Neural progenitor cell (in vitro differentiated cells): Measurements from ENCODE around the gene C2orf76. TPM values are rescaled to one million over a fixed set of nuclear protein-coding genes. Genes with fewer than 3 reads are reported as not detected.

ENCODE experiments used
- DNase-seq: peaks from one replicate; pipeline ENCODE4 v3.0.0-alpha.2; 2016; ENCODE audit warnings: low spot score
- H2AFZ ChIP-seq: fragments of 200-600 bp; sonication (generic); replicated peaks from 2 replicates; pipeline ENCODE4 v1.6.1; 2016; ENCODE audit warnings: antibody characterized with exemption
- H3F3A ChIP-seq: fragments of 200-600 bp; sonication (generic); 2 replicates; pipeline ENCODE4 v1.6.1; 2016; ENCODE audit warnings: antibody characterized with exemption, low read depth
- H3K27ac ChIP-seq: fragments of 200-600 bp; sonication (generic); 2 replicates; pipeline ENCODE4 v1.5.1; 2016; ENCODE audit warnings: mild to moderate bottlenecking
- H3K27me3 ChIP-seq: fragments of 200-600 bp; sonication (generic); 2 replicates; pipeline ENCODE4 v1.6.1; 2016; ENCODE audit warnings: mild to moderate bottlenecking, moderate library complexity
- H3K36me3 ChIP-seq: fragments of 200-600 bp; sonication (generic); 2 replicates; pipeline ENCODE4 v1.5.1; 2016
- H3K4me1 ChIP-seq: fragments of 200-600 bp; sonication (generic); 2 replicates; pipeline ENCODE4 v1.6.1; 2016; ENCODE audit warnings: mixed run types
- H3K4me2 ChIP-seq: fragments of 200-600 bp; sonication (generic); 2 replicates; pipeline ENCODE4 v1.6.1; 2016
- H3K4me3 ChIP-seq: fragments of 200-600 bp; sonication (generic); 2 replicates; pipeline ENCODE4 v1.5.1; 2016
- H3K79me2 ChIP-seq: fragments of 200-600 bp; sonication (generic); 2 replicates; pipeline ENCODE4 v1.6.1; 2016; ENCODE audit warnings: low read depth
- H3K9ac ChIP-seq: fragments of 200-600 bp; sonication (generic); 2 replicates; pipeline ENCODE4 v1.6.1; 2016
- H3K9me3 ChIP-seq: fragments of 200-600 bp; sonication (generic); 2 replicates; pipeline ENCODE4 v1.5.1; 2016; ENCODE audit warnings: low read depth
- H4K20me1 ChIP-seq: fragments of 200-600 bp; sonication (generic); 2 replicates; pipeline ENCODE4 v1.6.1; 2016; ENCODE audit warnings: low read depth
- H3K27ac Mint-ChIP-seq: 3 replicates; pipeline ENCODE4 v1.8.0; 2021; ENCODE audit warnings: mixed read lengths
- H3K27me3 Mint-ChIP-seq: 2 replicates; pipeline ENCODE4 v1.8.0; 2022; ENCODE audit warnings: low read depth, mild to moderate bottlenecking, inconsistent platforms, moderate library complexity, mixed read lengths; ENCODE audit not compliant: insufficient read depth
- H3K36me3 Mint-ChIP-seq: 3 replicates; pipeline ENCODE4 v1.8.0; 2021; ENCODE audit warnings: mixed read lengths
- H3K4me1 Mint-ChIP-seq: 3 replicates; pipeline ENCODE4 v1.8.0; 2021; ENCODE audit warnings: mixed read lengths
- H3K4me3 Mint-ChIP-seq: 3 replicates; pipeline ENCODE4 v1.8.0; 2021; ENCODE audit warnings: mild to moderate bottlenecking, moderate library complexity, mixed read lengths
- H3K9me3 Mint-ChIP-seq: 3 replicates; pipeline ENCODE4 v1.8.0; 2020; ENCODE audit warnings: mixed read lengths
- EZH2 ChIP-seq: fragments of 200-600 bp; sonication (generic); IDR thresholded peaks from 2 replicates; pipeline ENCODE4 v1.6.1; 2017; ENCODE audit warnings: antibody characterized with exemption, mild to moderate bottlenecking, moderate library complexity
- EZH2phosphoT487 ChIP-seq: fragments of 200-600 bp; sonication (generic); IDR thresholded peaks from 2 replicates; pipeline ENCODE4 v1.6.1; 2017; ENCODE audit warnings: antibody characterized with exemption
- total RNA-seq: library from RNA; depleted of rRNA; stranded (reverse); fragments of >200 nt; gene quantifications from 2 replicates; pipeline ENCODE4 v1.2.3, GENCODE V29; 2015; ENCODE audit warnings: low replicate concordance
- TF ChIP-seq, protein P1 (sequence below): fragments of 200-600 bp; sonication (generic); IDR thresholded peaks from 2 replicates; pipeline ENCODE4 v1.5.1; 2017; ENCODE audit warnings: antibody characterized with exemption, mild to moderate bottlenecking

Gene C2orf76
- total RNA-seq, 1 donor from 2014 or later = 16.8 TPM

DNA sequence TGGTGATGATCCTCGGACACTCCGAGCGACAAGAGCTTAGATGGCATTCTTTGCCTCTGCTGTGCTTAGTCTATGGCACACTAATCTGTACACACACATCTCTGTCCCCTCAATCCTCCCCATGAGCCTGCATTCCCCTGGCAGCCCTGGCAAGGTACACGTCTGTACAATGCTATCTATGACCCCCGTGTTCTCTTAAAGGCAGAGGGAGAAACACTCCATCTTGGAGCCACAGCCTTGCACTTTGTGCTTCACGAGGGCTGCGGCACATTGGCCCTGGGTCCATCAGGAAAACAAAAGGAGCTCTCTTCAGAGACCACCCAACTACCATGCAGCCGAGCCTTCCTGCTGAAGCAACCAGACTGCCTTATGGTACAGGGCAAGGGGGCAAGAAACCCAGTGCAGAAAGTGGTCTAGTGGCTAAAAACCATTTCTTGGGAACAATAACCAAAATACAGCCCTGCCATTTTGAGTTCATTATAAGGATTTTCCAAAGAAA, 100.5 kb downstream of the C2orf76 start:
- Histone ChIP-seq H3K27ac (no peak overlapping the region), H3K27me3 (no peaks in the 10 kb centered on the region), H3K9ac (no peak overlapping the region), H2AFZ (no peak overlapping the region), H3K79me2 (no peaks in the 10 kb centered on the region), H3F3A (no peaks in the 10 kb centered on the region), H3K9me3 (no peaks in the 10 kb centered on the region), H3K4me1 (no peaks in the 10 kb centered on the region), H4K20me1 (peaks cover 4% of the 10 kb centered on the region), H3K4me3 (no peak overlapping the region), H3K4me2 (no peak overlapping the region), H3K36me3 (no peaks in the 10 kb centered on the region)
- Mint-ChIP-seq H3K36me3 (no peaks in the 10 kb centered on the region), H3K4me3 (no peak overlapping the region), H3K4me1 (peaks cover 8% of the 10 kb centered on the region), H3K9me3 (no peaks in the 10 kb centered on the region), H3K27me3 (peaks cover 8% of the 10 kb centered on the region), H3K27ac (no peak overlapping the region)
- DNase-seq = no peak
- TF ChIP-seq, protein P1, sequence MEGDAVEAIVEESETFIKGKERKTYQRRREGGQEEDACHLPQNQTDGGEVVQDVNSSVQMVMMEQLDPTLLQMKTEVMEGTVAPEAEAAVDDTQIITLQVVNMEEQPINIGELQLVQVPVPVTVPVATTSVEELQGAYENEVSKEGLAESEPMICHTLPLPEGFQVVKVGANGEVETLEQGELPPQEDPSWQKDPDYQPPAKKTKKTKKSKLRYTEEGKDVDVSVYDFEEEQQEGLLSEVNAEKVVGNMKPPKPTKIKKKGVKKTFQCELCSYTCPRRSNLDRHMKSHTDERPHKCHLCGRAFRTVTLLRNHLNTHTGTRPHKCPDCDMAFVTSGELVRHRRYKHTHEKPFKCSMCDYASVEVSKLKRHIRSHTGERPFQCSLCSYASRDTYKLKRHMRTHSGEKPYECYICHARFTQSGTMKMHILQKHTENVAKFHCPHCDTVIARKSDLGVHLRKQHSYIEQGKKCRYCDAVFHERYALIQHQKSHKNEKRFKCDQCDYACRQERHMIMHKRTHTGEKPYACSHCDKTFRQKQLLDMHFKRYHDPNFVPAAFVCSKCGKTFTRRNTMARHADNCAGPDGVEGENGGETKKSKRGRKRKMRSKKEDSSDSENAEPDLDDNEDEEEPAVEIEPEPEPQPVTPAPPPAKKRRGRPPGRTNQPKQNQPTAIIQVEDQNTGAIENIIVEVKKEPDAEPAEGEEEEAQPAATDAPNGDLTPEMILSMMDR = no peak
- no peak for TF ChIP-seq EZH2
- TF ChIP-seq EZH2phosphoT487 = no peak

DNA sequence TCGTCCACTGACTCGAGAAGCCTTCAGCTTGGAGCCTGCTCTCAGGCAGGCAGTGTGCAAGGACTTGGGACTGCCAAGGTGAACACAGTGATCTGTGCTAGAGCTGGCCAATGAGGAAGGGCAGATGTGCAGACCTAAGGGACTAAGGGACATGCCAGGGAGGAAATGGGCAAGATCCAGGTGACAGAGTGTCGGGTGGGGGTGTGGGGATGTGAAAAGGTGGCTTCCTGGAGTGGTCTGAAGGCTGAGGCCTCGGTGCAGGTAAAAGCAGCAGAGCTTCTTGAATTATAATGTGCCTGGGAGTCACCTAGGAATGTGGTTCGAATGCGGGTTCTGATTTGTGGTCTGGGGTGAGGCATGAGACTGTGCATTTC, 101.0 kb downstream of the C2orf76 start:
- Histone ChIP-seq H3K9ac (no peak overlapping the region), H3K27ac (no peak overlapping the region), H3K36me3 (no peaks in the 10 kb centered on the region), H3K79me2 (no peaks in the 10 kb centered on the region), H3K4me1 (no peaks in the 10 kb centered on the region), H3K4me2 (no peak overlapping the region), H3K27me3 (no peaks in the 10 kb centered on the region), H3F3A (no peaks in the 10 kb centered on the region), H3K9me3 (no peaks in the 10 kb centered on the region), H4K20me1 (peaks cover 4% of the 10 kb centered on the region), H2AFZ (no peak overlapping the region), H3K4me3 (no peak overlapping the region)
- DNase-seq = no peak
- Mint-ChIP-seq H3K27ac (no peak overlapping the region), H3K27me3 (peaks cover 8% of the 10 kb centered on the region), H3K4me3 (peak overlapping the region; percentile 28), H3K36me3 (no peaks in the 10 kb centered on the region), H3K4me1 (peaks cover 8% of the 10 kb centered on the region), H3K9me3 (no peaks in the 10 kb centered on the region)
- TF ChIP-seq EZH2 (no peak), EZH2phosphoT487 (no peak)
- TF ChIP-seq, protein P1 = no peak

DNA sequence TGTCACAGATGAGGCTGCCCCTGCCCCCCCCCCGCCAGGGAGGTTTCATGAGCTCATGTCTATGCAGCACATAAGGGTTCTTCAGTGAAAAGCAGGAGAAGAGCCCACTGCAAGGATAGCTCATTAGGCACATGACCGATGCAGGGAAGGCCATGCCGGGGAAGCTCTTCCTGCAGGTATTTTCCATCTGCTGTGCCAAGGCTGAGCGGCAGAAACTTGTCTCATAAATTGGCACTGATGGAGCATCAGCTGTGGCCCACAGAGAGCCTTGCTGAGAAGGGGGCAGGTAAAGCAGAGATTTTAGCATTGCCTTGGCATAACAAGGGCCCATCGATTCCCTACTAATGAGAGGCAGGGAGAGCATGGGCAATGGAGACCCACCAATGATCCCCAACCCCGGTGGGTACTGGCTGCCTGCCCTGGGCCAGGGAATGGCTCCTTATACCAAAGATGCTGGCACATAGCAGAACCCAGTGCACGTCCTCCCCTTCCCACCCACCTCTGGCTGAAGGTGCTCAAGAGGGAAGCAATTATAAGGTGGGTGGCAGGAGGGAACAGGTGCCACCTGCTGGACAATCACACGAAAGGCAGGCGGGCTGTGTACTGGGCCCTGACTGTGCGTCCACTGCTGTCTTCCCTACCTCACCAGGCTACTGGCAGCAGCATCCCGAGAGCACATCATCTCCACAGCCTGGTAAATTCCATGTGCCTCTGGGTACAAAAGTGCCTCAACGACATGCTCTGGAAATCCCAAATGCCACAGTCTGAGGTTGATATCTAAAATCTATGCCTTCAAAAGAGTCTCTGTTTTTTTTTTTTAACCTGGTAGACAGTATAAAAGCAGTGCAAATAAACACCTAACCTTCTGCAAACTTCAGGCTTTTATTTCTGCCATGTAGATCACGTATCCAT, 101.6 kb downstream of the C2orf76 start:
- Mint-ChIP-seq H3K9me3 (no peaks in the 10 kb centered on the region), H3K4me3 (no peak overlapping the region), H3K27me3 (peaks cover 8% of the 10 kb centered on the region), H3K36me3 (no peaks in the 10 kb centered on the region), H3K27ac (no peak overlapping the region), H3K4me1 (peaks cover 8% of the 10 kb centered on the region)
- Histone ChIP-seq H3K27me3 (no peaks in the 10 kb centered on the region), H3K4me1 (no peaks in the 10 kb centered on the region), H4K20me1 (peaks cover 4% of the 10 kb centered on the region), H3K9ac (no peak overlapping the region), H3K4me3 (no peak overlapping the region), H3F3A (no peaks in the 10 kb centered on the region), H3K9me3 (no peaks in the 10 kb centered on the region), H3K27ac (no peak overlapping the region), H2AFZ (no peak overlapping the region), H3K79me2 (no peaks in the 10 kb centered on the region), H3K36me3 (no peaks in the 10 kb centered on the region), H3K4me2 (no peak overlapping the region)
- DNase-seq = peak; percentile 72
- TF ChIP-seq EZH2 = no peak
- TF ChIP-seq, protein P1 = peak; percentile 83
- no peak for TF ChIP-seq EZH2phosphoT487
